Neural cell (in vitro differentiated cells): ENCODE measurements around the gene LPCAT3.

Experiments used
- CTCF ChIP-seq: fragments of 450-650 bp; IDR thresholded peaks from 2 replicates; pipeline ENCODE4 v1.5.1; 2014; ENCODE audit warnings: antibody characterized with exemption, mild to moderate bottlenecking, moderate library complexity; ENCODE audit not compliant: poor library complexity, severe bottlenecking
- MXI1 ChIP-seq: fragments of 450-650 bp; conservative IDR thresholded peaks from 2 replicates; pipeline ENCODE4 v1.6.1; 2014; ENCODE audit warnings: antibody characterized with exemption, mild to moderate bottlenecking; ENCODE audit not compliant: poor library complexity, severe bottlenecking
- POLR2AphosphoS5 ChIP-seq: IDR thresholded peaks from 2 replicates; pipeline ENCODE4 v1.6.1; 2012
- REST ChIP-seq: IDR thresholded peaks from 2 replicates; pipeline ENCODE4 v1.6.1; 2012; ENCODE audit warnings: borderline replicate concordance
- SMC3 ChIP-seq: fragments of 450-650 bp; conservative IDR thresholded peaks from 2 replicates; pipeline ENCODE4 v1.6.1; 2014; ENCODE audit warnings: antibody characterized with exemption, mild to moderate bottlenecking, moderate library complexity; ENCODE audit not compliant: poor library complexity
- TAF1 ChIP-seq: IDR thresholded peaks from 2 replicates; pipeline ENCODE4 v1.6.1; 2012; ENCODE audit warnings: low read depth

GRCh38 chr12:6942331-6942665 is 76.0 kb downstream of the LPCAT3 start:
- TF ChIP-seq CTCF (no peak), REST (no peak), TAF1 (no peak), POLR2AphosphoS5 (no peak), MXI1 (no peak), SMC3 (no peak)
